DND-41 (cell line): ENCODE measurements around the gene ACCS.

ENCODE experiments used
- ATAC-seq: fragments of 200-7000 bp; cut with Tn5 transposase; 3 replicates; pipeline ENCODE4 v1.9.1; 2021; ENCODE audit warnings: low read depth; ENCODE audit not compliant: insufficient read depth
- DNase-seq: peaks from one replicate; pipeline ENCODE4 v3.0.0-alpha.2; 2020
- H2AFZ ChIP-seq: 2 replicates; pipeline ENCODE4 v1.6.0; 2012; ENCODE audit warnings: low read depth, low read length
- H3K27ac ChIP-seq: 2 replicates; pipeline ENCODE4 v1.5.1; 2012; ENCODE audit warnings: low read length, inconsistent platforms
- H3K27me3 ChIP-seq: fragments of 200-600 bp; sonication (generic); 2 replicates; pipeline ENCODE4 v1.6.0; 2012; ENCODE audit warnings: low read length, mild to moderate bottlenecking, inconsistent platforms; ENCODE audit not compliant: insufficient read depth, poor library complexity
- H3K36me3 ChIP-seq: 2 replicates; pipeline ENCODE4 v1.5.1; 2012; ENCODE audit warnings: low read length, inconsistent platforms; ENCODE audit not compliant: insufficient read depth
- H3K4me1 ChIP-seq: 2 replicates; pipeline ENCODE4 v1.5.1; 2012; ENCODE audit warnings: mild to moderate bottlenecking, low read length; ENCODE audit not compliant: insufficient read depth
- H3K4me2 ChIP-seq: 2 replicates; pipeline ENCODE4 v1.6.0; 2012; ENCODE audit warnings: mild to moderate bottlenecking, moderate library complexity, low read length, inconsistent platforms; ENCODE audit not compliant: insufficient read depth
- H3K4me3 ChIP-seq, 2 experiments: fragments of 200-600 bp in 1 of 2; shearing (Covaris generic) in 1 of 2; 2 replicates each; pipeline ENCODE4 v1.5.1; 2012 to 2016; ENCODE audit warnings: inconsistent platforms in 2 of 2, low read length in 2 of 2, mild to moderate bottlenecking in 2 of 2, low read depth in 1 of 2, moderate library complexity in 1 of 2
- H3K79me2 ChIP-seq: 2 replicates; pipeline ENCODE4 v1.6.0; 2012; ENCODE audit warnings: low read length, inconsistent platforms; ENCODE audit not compliant: insufficient read depth
- H3K9ac ChIP-seq: 2 replicates; pipeline ENCODE4 v1.6.0; 2012; ENCODE audit warnings: low read depth, mild to moderate bottlenecking, inconsistent platforms, low read length, moderate library complexity
- H3K9me3 ChIP-seq: 2 replicates; pipeline ENCODE4 v1.5.1; 2012; ENCODE audit warnings: low read length, moderate library complexity, mild to moderate bottlenecking, inconsistent platforms; ENCODE audit not compliant: insufficient read depth, severe bottlenecking
- H4K20me1 ChIP-seq: 2 replicates; pipeline ENCODE4 v1.6.0; 2012; ENCODE audit warnings: low read length; ENCODE audit not compliant: insufficient read depth
- EZH2 ChIP-seq: IDR thresholded peaks from 3 replicates; pipeline ENCODE4 v1.6.1; 2012; ENCODE audit warnings: borderline replicate concordance, low read depth, mild to moderate bottlenecking, moderate library complexity, low read length, inconsistent platforms; ENCODE audit not compliant: severe bottlenecking
- TF ChIP-seq, protein P1 (sequence below): IDR thresholded peaks from 2 replicates; pipeline ENCODE4 v1.5.1; 2012; ENCODE audit warnings: borderline replicate concordance, low read length, moderate library complexity, mild to moderate bottlenecking; ENCODE audit not compliant: poor library complexity, severe bottlenecking; ENCODE audit errors: extremely low read depth

ACCS gene

DNA sequence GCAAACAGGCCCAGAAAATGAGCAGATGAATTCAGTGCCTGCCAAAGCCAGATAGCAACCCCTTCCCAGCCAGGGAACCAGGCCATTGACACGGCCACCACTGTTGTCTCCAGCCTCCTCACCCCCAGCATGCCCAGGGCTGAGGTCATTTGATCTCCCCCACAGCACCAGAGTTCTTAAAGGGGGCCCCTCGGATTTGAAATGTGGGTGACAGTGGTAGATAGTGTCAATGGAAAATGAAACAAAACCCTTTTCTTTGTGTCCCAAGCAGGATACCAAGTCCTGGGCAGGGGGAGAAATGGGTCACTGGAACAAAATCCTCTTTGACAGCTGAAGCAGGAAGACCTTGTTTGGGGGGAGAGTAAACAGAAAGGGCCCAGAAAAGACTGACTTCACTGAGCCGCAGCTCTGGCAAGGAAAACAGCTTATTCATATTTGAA lies 32.6 kb upstream of the ACCS start:
- DNase-seq = no peak
- H3K4me1 ChIP-seq = no peaks in the 10 kb centered on the region
- H3K4me3 ChIP-seq = no peak overlapping the region
- no peak for ATAC-seq
- no peaks in the 10 kb centered on the region for H3K27me3 ChIP-seq
- H3K27ac ChIP-seq = no peak overlapping the region
- TF ChIP-seq EZH2 = no peak
- TF ChIP-seq, protein P1, sequence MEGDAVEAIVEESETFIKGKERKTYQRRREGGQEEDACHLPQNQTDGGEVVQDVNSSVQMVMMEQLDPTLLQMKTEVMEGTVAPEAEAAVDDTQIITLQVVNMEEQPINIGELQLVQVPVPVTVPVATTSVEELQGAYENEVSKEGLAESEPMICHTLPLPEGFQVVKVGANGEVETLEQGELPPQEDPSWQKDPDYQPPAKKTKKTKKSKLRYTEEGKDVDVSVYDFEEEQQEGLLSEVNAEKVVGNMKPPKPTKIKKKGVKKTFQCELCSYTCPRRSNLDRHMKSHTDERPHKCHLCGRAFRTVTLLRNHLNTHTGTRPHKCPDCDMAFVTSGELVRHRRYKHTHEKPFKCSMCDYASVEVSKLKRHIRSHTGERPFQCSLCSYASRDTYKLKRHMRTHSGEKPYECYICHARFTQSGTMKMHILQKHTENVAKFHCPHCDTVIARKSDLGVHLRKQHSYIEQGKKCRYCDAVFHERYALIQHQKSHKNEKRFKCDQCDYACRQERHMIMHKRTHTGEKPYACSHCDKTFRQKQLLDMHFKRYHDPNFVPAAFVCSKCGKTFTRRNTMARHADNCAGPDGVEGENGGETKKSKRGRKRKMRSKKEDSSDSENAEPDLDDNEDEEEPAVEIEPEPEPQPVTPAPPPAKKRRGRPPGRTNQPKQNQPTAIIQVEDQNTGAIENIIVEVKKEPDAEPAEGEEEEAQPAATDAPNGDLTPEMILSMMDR = no peak
- no peaks in the 10 kb centered on the region for H3K9me3 ChIP-seq
- H2AFZ ChIP-seq = no peak overlapping the region
- H3K9ac ChIP-seq = no peak overlapping the region
- no peaks in the 10 kb centered on the region for H3K79me2 ChIP-seq
- H3K36me3 ChIP-seq = no peaks in the 10 kb centered on the region
- no peak overlapping the region for H3K4me2 ChIP-seq
- 0 out of 2 replicates have a peak, but pooled peaks cover 3% of the 10 kb centered on the region for H4K20me1 ChIP-seq

DNA sequence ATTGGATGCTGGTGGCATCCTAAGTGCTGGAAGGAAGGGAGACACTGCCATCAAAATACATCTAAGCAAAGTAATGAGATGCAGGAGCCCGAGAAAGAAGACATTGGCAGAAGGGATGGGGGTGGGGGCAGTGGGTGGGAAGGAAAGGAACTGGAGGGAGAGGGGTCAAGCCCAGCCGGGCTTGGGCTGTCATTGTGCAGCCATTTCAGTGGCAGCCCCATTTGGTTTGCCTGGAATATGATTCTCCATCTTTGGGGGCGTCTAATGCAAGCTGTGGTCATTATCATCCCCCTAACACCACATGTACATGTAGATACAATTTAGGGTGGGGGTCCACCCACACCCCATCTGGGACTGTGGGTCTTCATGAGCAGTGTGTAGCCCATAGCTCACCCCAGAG lies 32.2 kb upstream of the ACCS start:
- no peak overlapping the region for H3K4me3 ChIP-seq
- no peaks in the 10 kb centered on the region for H3K4me1 ChIP-seq
- no peak overlapping the region for H3K4me2 ChIP-seq
- H3K79me2 ChIP-seq = no peaks in the 10 kb centered on the region
- no peaks in the 10 kb centered on the region for H3K9me3 ChIP-seq
- H3K27me3 ChIP-seq = no peaks in the 10 kb centered on the region
- ATAC-seq (no peak), DNase-seq (no peak)
- H3K36me3 ChIP-seq = no peaks in the 10 kb centered on the region
- H2AFZ ChIP-seq = no peak overlapping the region
- no peak for TF ChIP-seq EZH2
- TF ChIP-seq, protein P1 = no peak
- no peak overlapping the region for H3K27ac ChIP-seq
- H3K9ac ChIP-seq = no peak overlapping the region
- 0 out of 2 replicates have a peak, but pooled peaks cover 3% of the 10 kb centered on the region for H4K20me1 ChIP-seq

DNA sequence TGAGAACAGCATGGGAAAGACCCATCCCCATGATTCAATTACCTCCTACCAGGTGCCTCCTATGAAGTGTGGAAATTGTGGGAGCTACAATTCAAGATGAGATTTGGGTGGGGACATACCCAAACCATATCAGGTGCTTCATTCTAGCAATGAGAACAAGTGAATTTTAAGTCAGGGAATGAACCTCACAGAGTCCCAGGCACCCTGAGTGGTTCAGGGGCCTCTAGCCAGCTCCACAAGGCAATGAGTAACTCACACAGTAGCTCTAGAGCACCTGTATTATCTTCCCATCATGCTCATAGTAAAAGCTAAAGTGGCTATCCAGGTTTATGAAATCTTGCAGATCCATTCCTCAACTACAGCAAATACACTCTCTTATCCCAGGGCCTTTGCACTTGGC lies 31.4 kb upstream of the ACCS start:
- H3K9ac ChIP-seq = no peak overlapping the region
- no peak overlapping the region for H3K27ac ChIP-seq
- no peaks in the 10 kb centered on the region for H3K9me3 ChIP-seq
- H4K20me1 ChIP-seq = 0 out of 2 replicates have a peak, but pooled peaks cover 3% of the 10 kb centered on the region
- no peak for TF ChIP-seq EZH2
- TF ChIP-seq, protein P1 = no peak
- no peak overlapping the region for H3K4me3 ChIP-seq
- no peak overlapping the region for H2AFZ ChIP-seq
- no peak for ATAC-seq
- H3K36me3 ChIP-seq = no peaks in the 10 kb centered on the region
- DNase-seq = no peak
- H3K4me1 ChIP-seq = no peaks in the 10 kb centered on the region
- H3K79me2 ChIP-seq = no peaks in the 10 kb centered on the region
- H3K4me2 ChIP-seq = no peak overlapping the region
- H3K27me3 ChIP-seq = no peaks in the 10 kb centered on the region
